Endothelial cell of umbilical vein (primary cell): Measurements from ENCODE around the gene CYGB. TPM values are rescaled to one million over a fixed set of nuclear protein-coding genes. Genes with fewer than 3 reads are reported as not detected.

Experiments
- BruUV-seq: library from RNA; stranded (reverse); fragments of 400-500 nt; replicated peaks from 2 replicates; lab custom pipeline; 2021; lab: Mats Ljungman, UMichigan
- CTCF ChIA-PET: fragments of 300-600, 350-600 bp; sonication (Branson Sonifier 250); formaldehyde crosslinking; loops from one replicate; lab custom pipeline; 2021; ENCODE audit warnings: antibody characterized with exemption, inconsistent platforms; lab: Charles Lee
- POLR2A ChIA-PET: fragments of 300-600, 350-600 bp; sonication (Branson Sonifier 250); formaldehyde crosslinking; loops from one replicate; lab custom pipeline; 2021; ENCODE audit warnings: antibody characterized with exemption, inconsistent platforms; lab: Charles Lee
- DNase-seq: peaks from one replicate; pipeline ENCODE4 v3.0.0-alpha.2; 2011; ENCODE audit warnings: low read depth, low spot score
- FAIRE-seq: peaks from 2 replicates; lab custom pipeline; 2011; peaks lifted over from hg19 to GRCh38; lab: Jason Lieb, UNC
- H2AFZ ChIP-seq: 2 replicates; pipeline ENCODE4 v1.6.0; 2012; ENCODE audit warnings: low read depth, low read length, control low read depth, inconsistent platforms
- H3K27ac ChIP-seq: 2 replicates; pipeline ENCODE4 v1.5.1; 2011; ENCODE audit warnings: low read depth, mild to moderate bottlenecking, control low read depth, low read length, moderate library complexity; ENCODE audit not compliant: insufficient read depth
- H3K27me3 ChIP-seq, 2 experiments: 2 replicates each; pipeline versions ENCODE4 v1.6.0 to v1.6.1; 2011; ENCODE audit warnings: low read length in 2 of 2, mixed read lengths in 1 of 2; ENCODE audit not compliant: control insufficient read depth in 2 of 2, insufficient read depth in 2 of 2
- H3K36me3 ChIP-seq, 2 experiments: 2 replicates in 1 of 2; 3 replicates in 1 of 2; pipeline ENCODE4 v1.5.1; 2011; ENCODE audit warnings: low read length in 2 of 2, mild to moderate bottlenecking in 1 of 2, moderate library complexity in 1 of 2; ENCODE audit not compliant: control insufficient read depth in 2 of 2, insufficient read depth in 2 of 2; ENCODE audit errors: extremely low read depth in 1 of 2
- H3K4me1 ChIP-seq: 3 replicates; pipeline ENCODE4 v1.5.1; 2011; ENCODE audit warnings: mild to moderate bottlenecking, low read length; ENCODE audit not compliant: control insufficient read depth, insufficient read depth; ENCODE audit errors: extremely low read depth
- H3K4me2 ChIP-seq: 2 replicates; pipeline ENCODE4 v1.6.1; 2011; ENCODE audit warnings: low read length, control low read depth, mixed read lengths; ENCODE audit not compliant: insufficient read depth
- H3K4me3 ChIP-seq, 3 experiments: fragments of 200-600 bp in 1 of 3; sonication (generic), shearing (Covaris generic) in 1 of 3; replicated peaks in 1 of 3; 2 replicates each; pipeline ENCODE4 v1.5.1; 2011 to 2016; ENCODE audit warnings: control low read depth in 3 of 3, low read length in 3 of 3, mild to moderate bottlenecking in 2 of 3, inconsistent platforms in 1 of 3, low read depth in 1 of 3, moderate library complexity in 1 of 3; ENCODE audit not compliant: insufficient read depth in 1 of 3
- H3K79me2 ChIP-seq: 2 replicates; pipeline ENCODE4 v1.6.0; 2012; ENCODE audit warnings: low read length, inconsistent platforms; ENCODE audit not compliant: control insufficient read depth, insufficient read depth
- H3K9ac ChIP-seq: replicated peaks from 2 replicates; pipeline ENCODE3; 2011; ENCODE audit warnings: low read length, control low read depth; ENCODE audit not compliant: insufficient read depth; ENCODE audit errors: extremely low read depth
- H3K9me1 ChIP-seq: replicated peaks from 3 replicates; pipeline ENCODE4 v1.6.0; 2011; ENCODE audit warnings: mild to moderate bottlenecking, low read length; ENCODE audit not compliant: control insufficient read depth, insufficient read depth; ENCODE audit errors: extremely low read depth
- H3K9me3 ChIP-seq: replicated peaks from 2 replicates; pipeline ENCODE4 v1.5.1; 2012; ENCODE audit warnings: low read length, inconsistent platforms; ENCODE audit not compliant: control insufficient read depth, insufficient read depth
- H4K20me1 ChIP-seq: replicated peaks from 2 replicates; pipeline ENCODE3; 2011; ENCODE audit warnings: mild to moderate bottlenecking, low read length; ENCODE audit not compliant: control insufficient read depth, insufficient read depth; ENCODE audit errors: extremely low read depth
- CTCF ChIP-seq, 2 donors: IDR thresholded peaks; 1 replicate in 1 of 2; 2 replicates in 1 of 2; pipeline ENCODE4 v1.5.1; 2011; ENCODE audit warnings: low read length in 2 of 2, mild to moderate bottlenecking in 2 of 2, moderate library complexity in 2 of 2, control low read depth in 1 of 2, inconsistent platforms in 1 of 2, low read depth in 1 of 2; ENCODE audit not compliant: insufficient read depth in 1 of 2; ENCODE audit errors: extremely low read depth in 1 of 2
- EZH2 ChIP-seq: IDR thresholded peaks from 2 replicates; pipeline ENCODE4 v1.6.1; 2012; ENCODE audit warnings: borderline replicate concordance, low read depth, mild to moderate bottlenecking, moderate library complexity, low read length, inconsistent platforms; ENCODE audit not compliant: severe bottlenecking
- FOS ChIP-seq: IDR thresholded peaks from 2 replicates; pipeline ENCODE4 v1.6.1; 2011; ENCODE audit warnings: mild to moderate bottlenecking, low read length, moderate library complexity, borderline replicate concordance; ENCODE audit not compliant: insufficient read depth
- GATA2 ChIP-seq: IDR thresholded peaks from 2 replicates; pipeline ENCODE4 v1.7.0; 2011; ENCODE audit warnings: low read depth, mild to moderate bottlenecking, moderate library complexity, mixed read lengths, low read length; ENCODE audit not compliant: insufficient read length, insufficient read depth
- JUN ChIP-seq: IDR thresholded peaks from 2 replicates; pipeline ENCODE4 v1.6.1; 2011; ENCODE audit warnings: borderline replicate concordance, low read depth; ENCODE audit not compliant: insufficient read length, insufficient read depth
- MAX ChIP-seq: IDR thresholded peaks from 2 replicates; pipeline ENCODE4 v1.6.1; 2011; ENCODE audit not compliant: insufficient read depth, insufficient read length
- MYC ChIP-seq: IDR thresholded peaks from one replicate; pipeline ENCODE4 v1.6.1; 2011; ENCODE audit warnings: mild to moderate bottlenecking, low read depth, low read length
- POLR2A ChIP-seq: IDR thresholded peaks from 2 replicates; pipeline ENCODE4 v1.6.1; 2012; ENCODE audit warnings: low read depth, mild to moderate bottlenecking, control low read depth, low read length
- POLR2AphosphoS5 ChIP-seq: IDR thresholded peaks from 2 replicates; pipeline ENCODE4 v1.6.1; 2012; ENCODE audit warnings: low read depth, mild to moderate bottlenecking, control low read depth, low read length, moderate library complexity; ENCODE audit not compliant: insufficient read depth
- dilution Hi-C: fragments of 300-500 bp; cut with MboI; formaldehyde crosslinking; loops from one replicate; pipeline ENCODE4 v1.15.0; 2019; ENCODE audit warnings: low sequenced_read_pairs; ENCODE audit not compliant: extremely low pct_ligation_motif_present
- intact Hi-C: fragments of 100-400 bp; cut with micrococcal nuclease; formaldehyde crosslinking; loops from one replicate; pipeline ENCODE4 v1.10.0; 2022
- polyA plus RNA-seq, 4 experiments: library from polyadenylated mRNA; depleted of rRNA in 3 of 4; stranded (reverse) in 3 of 4; unstranded in 1 of 4; fragments of >200 nt; gene quantifications; 2 replicates each; pipeline versions ENCODE4 v1.2.1 to v1.2.3, GENCODE V29; 2011 to 2012; ENCODE audit warnings: missing spikeins in 1 of 4
- total RNA-seq: library from RNA; stranded (reverse); gene quantifications from 2 replicates; pipeline ENCODE4 v1.2.3, GENCODE V29; 2021

CYGB gene
- total and polyA plus RNA-seq, 2 donors (not counting 3 experiments of a cell fraction or from before 2014, with no cell fraction given), result 0.22 to 0.91 TPM

GRCh38 chr17:76582660-76583059, 45.2 kb upstream of the CYGB start:
- no peak overlapping the region for H2AFZ ChIP-seq
- H3K4me3 ChIP-seq, result no peak overlapping the region
- no peaks in the 10 kb centered on the region for H4K20me1 ChIP-seq
- peaks cover 5% of the 10 kb centered on the region for H3K4me1 ChIP-seq
- no peak overlapping the region for H3K4me2 ChIP-seq
- FAIRE-seq (no peak), DNase-seq (no peak)
- POLR2A ChIA-PET, result no interaction called here
- TF ChIP-seq CTCF (IDR thresholded peaks at IDR 0.05; ENCODE audit: extremely low read depth in 1 of 2, insufficient read depth in 1 of 2, low read depth in 1 of 2, low read length in 2 of 2) (no peak), MAX (no peak), JUN (no peak), POLR2AphosphoS5 (no peak), FOS (no peak), POLR2A (no peak), GATA2 (no peak), MYC (no peak), EZH2 (no peak)
- CTCF ChIA-PET, result interaction anchor here (1.6 kb wide), 1 partner anchor 42 kb away, joined by 4 read pairs; no protein-coding TSS in a partner anchor
- dilution Hi-C loops, result no loop called here
- no peaks in the 10 kb centered on the region for H3K36me3 ChIP-seq
- no TSS peak for BruUV-seq
- no peaks in the 10 kb centered on the region for H3K9me3 ChIP-seq
- no peak overlapping the region for H3K27ac ChIP-seq
- no peak overlapping the region for H3K9ac ChIP-seq
- no peaks in the 10 kb centered on the region for H3K9me1 ChIP-seq
- intact Hi-C loops, result no loop called here
- peaks cover 14 to 18% of the 10 kb centered on the region in 2 experiments for H3K27me3 ChIP-seq
- H3K79me2 ChIP-seq, result no peaks in the 10 kb centered on the region
